ENCODE data around the gene GLI1. TPM values are rescaled to one million over a fixed set of nuclear protein-coding genes. Genes with fewer than 3 reads are reported as not detected.

GLI1 gene
- total RNA-seq, 1 experiment from 2014 or later, result 0.54 TPM

DNA sequence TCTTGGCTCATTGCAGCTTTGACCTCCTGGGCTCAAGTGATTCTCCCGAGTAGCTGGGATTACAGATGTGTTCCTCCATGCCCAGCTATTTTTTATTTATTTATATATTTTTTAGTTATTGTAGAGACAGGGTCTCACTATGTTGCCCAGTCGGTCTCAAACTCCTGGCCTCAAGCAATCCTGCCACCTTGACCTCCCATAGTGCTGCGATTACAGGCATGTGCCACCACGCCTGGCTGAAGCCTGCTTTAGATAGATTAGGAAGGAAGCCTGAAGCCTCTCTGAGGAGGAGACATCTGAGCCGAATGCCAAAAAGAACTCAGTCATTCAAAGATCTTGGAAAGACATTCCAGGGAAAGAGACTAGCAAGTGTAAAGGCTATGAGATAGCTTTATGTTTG, 14.8 kb upstream of the GLI1 start:
- DNase-seq, result no peak
- intact Hi-C loops (cut with micrococcal nuclease; ENCODE audit: unreplicated experiment), result no loop called here

GRCh38 chr12:57446292-57446960, 13.2 kb upstream of the GLI1 start:
- CTCF ChIA-PET, result interaction anchor here (0.6 to 0.8 kb wide), 2 partner anchors 18 to 146 kb away, joined by 3 to 5 read pairs; no protein-coding TSS in a partner anchor

More for the DNA sequence above, 14.8 kb upstream of the GLI1 start:
- H3K27me3 Mint-ChIP-seq (ENCODE audit: unreplicated experiment), result no peaks in the 10 kb centered on the region
- TF ChIP-seq, protein P1, sequence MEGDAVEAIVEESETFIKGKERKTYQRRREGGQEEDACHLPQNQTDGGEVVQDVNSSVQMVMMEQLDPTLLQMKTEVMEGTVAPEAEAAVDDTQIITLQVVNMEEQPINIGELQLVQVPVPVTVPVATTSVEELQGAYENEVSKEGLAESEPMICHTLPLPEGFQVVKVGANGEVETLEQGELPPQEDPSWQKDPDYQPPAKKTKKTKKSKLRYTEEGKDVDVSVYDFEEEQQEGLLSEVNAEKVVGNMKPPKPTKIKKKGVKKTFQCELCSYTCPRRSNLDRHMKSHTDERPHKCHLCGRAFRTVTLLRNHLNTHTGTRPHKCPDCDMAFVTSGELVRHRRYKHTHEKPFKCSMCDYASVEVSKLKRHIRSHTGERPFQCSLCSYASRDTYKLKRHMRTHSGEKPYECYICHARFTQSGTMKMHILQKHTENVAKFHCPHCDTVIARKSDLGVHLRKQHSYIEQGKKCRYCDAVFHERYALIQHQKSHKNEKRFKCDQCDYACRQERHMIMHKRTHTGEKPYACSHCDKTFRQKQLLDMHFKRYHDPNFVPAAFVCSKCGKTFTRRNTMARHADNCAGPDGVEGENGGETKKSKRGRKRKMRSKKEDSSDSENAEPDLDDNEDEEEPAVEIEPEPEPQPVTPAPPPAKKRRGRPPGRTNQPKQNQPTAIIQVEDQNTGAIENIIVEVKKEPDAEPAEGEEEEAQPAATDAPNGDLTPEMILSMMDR (IDR thresholded peaks at IDR 0.05; ENCODE audit: unreplicated experiment), result no peak
- peaks cover 4% of the 10 kb centered on the region for H3K9me3 Mint-ChIP-seq (ENCODE audit: low read depth, unreplicated experiment)
- no peak overlapping the region for H3K4me3 Mint-ChIP-seq (ENCODE audit: low read depth, unreplicated experiment)
- no peak overlapping the region for H3K27ac Mint-ChIP-seq (ENCODE audit: unreplicated experiment)
- CTCF ChIA-PET, result no interaction called here
- no peaks in the 10 kb centered on the region for H3K4me1 Mint-ChIP-seq (ENCODE audit: low read depth, unreplicated experiment)
- BruUV-seq (replicated peaks), result no TSS peak
- H3K36me3 Mint-ChIP-seq (ENCODE audit: insufficient read depth, unreplicated experiment), result no peaks in the 10 kb centered on the region

GRCh38 chr12:57448669-57449068, 10.9 kb upstream of the GLI1 start:
- BruUV-seq (replicated peaks), result no TSS peak
- H3K4me1 Mint-ChIP-seq (ENCODE audit: low read depth, unreplicated experiment), result no peaks in the 10 kb centered on the region
- intact Hi-C loops (cut with micrococcal nuclease; ENCODE audit: unreplicated experiment), result no loop called here
- no peak overlapping the region for H3K4me3 Mint-ChIP-seq (ENCODE audit: low read depth, unreplicated experiment)
- no peaks in the 10 kb centered on the region for H3K9me3 Mint-ChIP-seq (ENCODE audit: low read depth, unreplicated experiment)
- no peak overlapping the region for H3K27ac Mint-ChIP-seq (ENCODE audit: unreplicated experiment)
- no peak for DNase-seq
- no peaks in the 10 kb centered on the region for H3K36me3 Mint-ChIP-seq (ENCODE audit: insufficient read depth, unreplicated experiment)
- H3K27me3 Mint-ChIP-seq (ENCODE audit: unreplicated experiment), result peaks cover 27% of the 10 kb centered on the region
- CTCF ChIA-PET, result no interaction called here
- TF ChIP-seq, protein P1 (IDR thresholded peaks at IDR 0.05; ENCODE audit: unreplicated experiment), result no peak

More at GRCh38 chr12:57446292-57446960, 13.2 kb upstream of the GLI1 start:
- Mint-ChIP-seq H3K4me1 (ENCODE audit: low read depth, unreplicated experiment) (no peaks in the 10 kb centered on the region), H3K27me3 (ENCODE audit: unreplicated experiment) (peaks cover 16% of the 10 kb centered on the region), H3K9me3 (ENCODE audit: low read depth, unreplicated experiment) (peaks cover 2% of the 10 kb centered on the region), H3K27ac (ENCODE audit: unreplicated experiment) (no peak overlapping the region), H3K4me3 (ENCODE audit: low read depth, unreplicated experiment) (no peak overlapping the region), H3K36me3 (ENCODE audit: insufficient read depth, unreplicated experiment) (no peaks in the 10 kb centered on the region)
- BruUV-seq (replicated peaks), result no TSS peak
- intact Hi-C loops (cut with micrococcal nuclease; ENCODE audit: unreplicated experiment), result no loop called here
- DNase-seq, result no peak
- TF ChIP-seq, protein P1 (IDR thresholded peaks at IDR 0.05; ENCODE audit: unreplicated experiment), result no peak

GRCh38 chr12:57449375-57449774, 10.2 kb upstream of the GLI1 start:
- Mint-ChIP-seq H3K4me1 (ENCODE audit: low read depth, unreplicated experiment) (no peaks in the 10 kb centered on the region), H3K27ac (ENCODE audit: unreplicated experiment) (no peak overlapping the region), H3K4me3 (ENCODE audit: low read depth, unreplicated experiment) (no peak overlapping the region), H3K27me3 (ENCODE audit: unreplicated experiment) (peaks cover 27% of the 10 kb centered on the region), H3K36me3 (ENCODE audit: insufficient read depth, unreplicated experiment) (no peaks in the 10 kb centered on the region), H3K9me3 (ENCODE audit: low read depth, unreplicated experiment) (no peaks in the 10 kb centered on the region)
- CTCF ChIA-PET, result no interaction called here
- TF ChIP-seq, protein P1 (IDR thresholded peaks at IDR 0.05; ENCODE audit: unreplicated experiment), result no peak
- no TSS peak for BruUV-seq (replicated peaks)
- intact Hi-C loops (cut with micrococcal nuclease; ENCODE audit: unreplicated experiment), result no loop called here
- DNase-seq, result no peak

Data from Calu3 (cell line).